GM21529 (cell line): ENCODE measurements around the gene SLC9A8.

ENCODE experiments used
- ATAC-seq: cut with Tn5 transposase; IDR thresholded peaks from one replicate; pipeline ENCODE4 v1.9.1; 2021; ENCODE audit not compliant: unreplicated experiment

The SLC9A8 gene

GRCh38 chr20:49786668-49787370 lies 25.8 kb upstream of the SLC9A8 start:
- ATAC-seq: no peak

GRCh38 chr20:49787371-49788357 lies 25.0 kb upstream of the SLC9A8 start:
- no peak for ATAC-seq

GRCh38 chr20:49790077-49790798 lies 22.4 kb upstream of the SLC9A8 start:
- ATAC-seq: no peak

GRCh38 chr20:49791165-49791564 lies 21.5 kb upstream of the SLC9A8 start:
- ATAC-seq: no peak

GRCh38 chr20:49792006-49792405 lies 20.6 kb upstream of the SLC9A8 start:
- ATAC-seq: no peak

- no peak for ATAC-seq
Measured at GRCh38 chr20:49792611-49793010, 20.0 kb upstream of the SLC9A8 start.

- no peak for ATAC-seq
Measured at GRCh38 chr20:49794336-49795134, 18.1 kb upstream of the SLC9A8 start.

GRCh38 chr20:49795135-49795424 lies 17.5 kb upstream of the SLC9A8 start:
- no peak for ATAC-seq

GRCh38 chr20:49796600-49797343 lies 15.9 kb upstream of the SLC9A8 start:
- no peak for ATAC-seq

GRCh38 chr20:49797344-49797615 lies 15.3 kb upstream of the SLC9A8 start:
- no peak for ATAC-seq

- ATAC-seq: no peak
Measured at GRCh38 chr20:49798718-49799117, 13.9 kb upstream of the SLC9A8 start.

GRCh38 chr20:49799698-49800097 lies 12.9 kb upstream of the SLC9A8 start:
- no peak for ATAC-seq

- no peak for ATAC-seq
Measured at GRCh38 chr20:49803418-49803817, 9.2 kb upstream of the SLC9A8 start.

- ATAC-seq: no peak
Measured at GRCh38 chr20:49804364-49804763, 8.3 kb upstream of the SLC9A8 start.

GRCh38 chr20:49805224-49805876 lies 7.3 kb upstream of the SLC9A8 start:
- ATAC-seq: peak; percentile 44

- ATAC-seq: no peak
Measured at GRCh38 chr20:49808753-49809152, 3.9 kb upstream of the SLC9A8 start.

GRCh38 chr20:49809803-49810359 lies 2.7 kb upstream of the SLC9A8 start:
- ATAC-seq: no peak

GRCh38 chr20:49810491-49811190 lies 2.0 kb upstream of the SLC9A8 start:
- ATAC-seq: no peak
